Astrocyte (in vitro differentiated cells and primary cell): ENCODE results near the gene ISL2. TPM values are rescaled to one million over a fixed set of nuclear protein-coding genes. Genes with fewer than 3 reads are reported as not detected.

Experiments
- DNase-seq: peaks from one replicate; pipeline ENCODE4 v3.0.0-alpha.2; 2010; ENCODE audit warnings: low read depth
- FAIRE-seq: peaks from 2 replicates; lab custom pipeline; 2011; peaks lifted over from hg19 to GRCh38; lab: Jason Lieb, UNC
- H2AFZ ChIP-seq: 2 replicates; pipeline ENCODE4 v1.6.0; 2012; ENCODE audit warnings: low read depth, low read length, inconsistent platforms
- H3K27ac ChIP-seq: 2 replicates; pipeline ENCODE4 v1.5.1; 2011; ENCODE audit warnings: low read depth, low read length, inconsistent platforms
- H3K27me3 ChIP-seq: 2 replicates; pipeline ENCODE4 v1.6.0; 2011; ENCODE audit warnings: low read length, inconsistent platforms; ENCODE audit not compliant: insufficient read depth
- H3K36me3 ChIP-seq: 2 replicates; pipeline ENCODE4 v1.5.1; 2011; ENCODE audit warnings: low read length, inconsistent platforms; ENCODE audit not compliant: insufficient read depth
- H3K4me1 ChIP-seq: 2 replicates; pipeline ENCODE4 v1.5.1; 2011; ENCODE audit warnings: low read length, inconsistent platforms; ENCODE audit not compliant: insufficient read depth
- H3K4me2 ChIP-seq: 2 replicates; pipeline ENCODE4 v1.6.0; 2012; ENCODE audit warnings: low read length, inconsistent platforms
- H3K4me3 ChIP-seq: 2 replicates; pipeline ENCODE4 v1.5.1; 2011; ENCODE audit warnings: low read depth, mild to moderate bottlenecking, low read length, inconsistent platforms; ENCODE audit not compliant: insufficient read depth
- H3K79me2 ChIP-seq: 2 replicates; pipeline ENCODE4 v1.6.0; 2012; ENCODE audit warnings: mild to moderate bottlenecking, low read length, inconsistent platforms; ENCODE audit not compliant: insufficient read depth
- H3K9ac ChIP-seq: 2 replicates; pipeline ENCODE4 v1.6.0; 2012; ENCODE audit warnings: mild to moderate bottlenecking, low read length, inconsistent platforms
- H3K9me3 ChIP-seq: 2 replicates; pipeline ENCODE4 v1.5.1; 2012; ENCODE audit warnings: low read depth, mild to moderate bottlenecking, low read length, inconsistent platforms; ENCODE audit not compliant: insufficient read depth
- H4K20me1 ChIP-seq: 2 replicates; pipeline ENCODE4 v1.6.0; 2012; ENCODE audit warnings: low read length, inconsistent platforms; ENCODE audit not compliant: insufficient read depth
- H3K27ac Mint-ChIP-seq: one replicate; pipeline ENCODE4 v1.8.0; 2021; ENCODE audit warnings: mild to moderate bottlenecking, mixed read lengths; ENCODE audit not compliant: unreplicated experiment
- H3K27me3 Mint-ChIP-seq: one replicate; pipeline ENCODE4 v1.8.0; 2021; ENCODE audit warnings: low read depth, mixed read lengths; ENCODE audit not compliant: unreplicated experiment
- H3K36me3 Mint-ChIP-seq: one replicate; pipeline ENCODE4 v1.8.0; 2021; ENCODE audit warnings: low read depth, mixed read lengths; ENCODE audit not compliant: unreplicated experiment
- H3K4me1 Mint-ChIP-seq: one replicate; pipeline ENCODE4 v1.8.0; 2021; ENCODE audit warnings: low read depth, mixed read lengths; ENCODE audit not compliant: unreplicated experiment
- H3K4me3 Mint-ChIP-seq: one replicate; pipeline ENCODE4 v1.8.0; 2021; ENCODE audit warnings: mild to moderate bottlenecking, moderate library complexity, mixed read lengths; ENCODE audit not compliant: unreplicated experiment
- H3K9me3 Mint-ChIP-seq: one replicate; pipeline ENCODE4 v1.8.0; 2021; ENCODE audit warnings: mild to moderate bottlenecking, mixed read lengths; ENCODE audit not compliant: unreplicated experiment
- EZH2 ChIP-seq: IDR thresholded peaks from 2 replicates; pipeline ENCODE4 v1.6.1; 2012; ENCODE audit warnings: mild to moderate bottlenecking, low read length, inconsistent platforms; ENCODE audit not compliant: insufficient read depth
- total RNA-seq: library from RNA; stranded (reverse); gene quantifications from 2 replicates; pipeline ENCODE4 v1.2.1, GENCODE V29; 2021
- TF ChIP-seq, protein P1 (sequence below): IDR thresholded peaks from 2 replicates; pipeline ENCODE4 v1.5.1; 2011; ENCODE audit warnings: low read depth, mild to moderate bottlenecking, inconsistent platforms, low read length, moderate library complexity; ENCODE audit not compliant: insufficient read depth

Gene ISL2
- total RNA-seq, 1 donor from 2014 or later: 2.1 TPM

- Histone ChIP-seq H3K27ac (no peak overlapping the region), H3K4me2 (no peak overlapping the region), H3K9ac (no peak overlapping the region), H3K9me3 (no peaks in the 10 kb centered on the region), H3K79me2 (no peaks in the 10 kb centered on the region), H4K20me1 (no peaks in the 10 kb centered on the region), H3K4me3 (no peak overlapping the region), H3K27me3 (no peaks in the 10 kb centered on the region), H3K36me3 (no peaks in the 10 kb centered on the region), H3K4me1 (no peaks in the 10 kb centered on the region), H2AFZ (no peak overlapping the region)
- DNase-seq: no peak
- H3K9me3 Mint-ChIP-seq: no peaks in the 10 kb centered on the region
- no peak overlapping the region for H3K27ac Mint-ChIP-seq
- TF ChIP-seq EZH2: no peak
- TF ChIP-seq, protein P1, sequence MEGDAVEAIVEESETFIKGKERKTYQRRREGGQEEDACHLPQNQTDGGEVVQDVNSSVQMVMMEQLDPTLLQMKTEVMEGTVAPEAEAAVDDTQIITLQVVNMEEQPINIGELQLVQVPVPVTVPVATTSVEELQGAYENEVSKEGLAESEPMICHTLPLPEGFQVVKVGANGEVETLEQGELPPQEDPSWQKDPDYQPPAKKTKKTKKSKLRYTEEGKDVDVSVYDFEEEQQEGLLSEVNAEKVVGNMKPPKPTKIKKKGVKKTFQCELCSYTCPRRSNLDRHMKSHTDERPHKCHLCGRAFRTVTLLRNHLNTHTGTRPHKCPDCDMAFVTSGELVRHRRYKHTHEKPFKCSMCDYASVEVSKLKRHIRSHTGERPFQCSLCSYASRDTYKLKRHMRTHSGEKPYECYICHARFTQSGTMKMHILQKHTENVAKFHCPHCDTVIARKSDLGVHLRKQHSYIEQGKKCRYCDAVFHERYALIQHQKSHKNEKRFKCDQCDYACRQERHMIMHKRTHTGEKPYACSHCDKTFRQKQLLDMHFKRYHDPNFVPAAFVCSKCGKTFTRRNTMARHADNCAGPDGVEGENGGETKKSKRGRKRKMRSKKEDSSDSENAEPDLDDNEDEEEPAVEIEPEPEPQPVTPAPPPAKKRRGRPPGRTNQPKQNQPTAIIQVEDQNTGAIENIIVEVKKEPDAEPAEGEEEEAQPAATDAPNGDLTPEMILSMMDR: no peak
- H3K4me3 Mint-ChIP-seq: no peak overlapping the region
- no peaks in the 10 kb centered on the region for H3K36me3 Mint-ChIP-seq
- no peaks in the 10 kb centered on the region for H3K4me1 Mint-ChIP-seq
- FAIRE-seq: no peak
- H3K27me3 Mint-ChIP-seq: peaks cover 5% of the 10 kb centered on the region
Observed at GRCh38 chr15:76363251-76363650, 26.7 kb downstream of the ISL2 start.

DNA sequence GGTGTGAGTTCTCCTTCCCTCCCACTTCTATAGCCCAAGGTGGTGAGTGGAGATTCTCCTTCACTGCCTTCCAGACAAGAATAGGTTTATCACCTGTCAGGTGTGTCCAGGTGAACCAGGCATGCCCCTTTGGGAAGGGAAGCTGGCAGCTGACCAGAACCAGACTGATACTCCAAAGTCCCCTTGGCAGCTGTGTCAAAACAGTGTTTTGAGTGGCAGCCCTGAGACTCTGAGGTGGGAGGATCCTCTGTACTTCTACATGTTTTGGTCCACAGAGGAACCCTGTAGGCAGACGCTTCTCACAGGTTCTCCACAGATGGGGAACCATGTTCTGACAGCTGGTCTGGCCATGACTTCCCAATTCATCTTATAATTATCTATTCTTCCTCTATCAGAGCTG, 30.1 kb downstream of the ISL2 start:
- TF ChIP-seq, protein P1: no peak
- no peak for TF ChIP-seq EZH2
- H3K4me1 ChIP-seq: no peaks in the 10 kb centered on the region
- H3K27ac Mint-ChIP-seq: no peak overlapping the region
- H3K4me1 Mint-ChIP-seq: no peaks in the 10 kb centered on the region
- no peak for FAIRE-seq
- no peaks in the 10 kb centered on the region for H3K9me3 ChIP-seq
- H4K20me1 ChIP-seq: no peaks in the 10 kb centered on the region
- H3K4me3 Mint-ChIP-seq: no peak overlapping the region
- no peaks in the 10 kb centered on the region for H3K36me3 Mint-ChIP-seq
- peaks cover 8% of the 10 kb centered on the region for H3K27me3 Mint-ChIP-seq
- no peaks in the 10 kb centered on the region for H3K36me3 ChIP-seq
- H2AFZ ChIP-seq: no peak overlapping the region
- H3K79me2 ChIP-seq: no peaks in the 10 kb centered on the region
- no peaks in the 10 kb centered on the region for H3K27me3 ChIP-seq
- DNase-seq: no peak
- H3K27ac ChIP-seq: no peak overlapping the region
- H3K4me3 ChIP-seq: no peak overlapping the region
- H3K4me2 ChIP-seq: no peak overlapping the region
- no peaks in the 10 kb centered on the region for H3K9me3 Mint-ChIP-seq
- H3K9ac ChIP-seq: no peak overlapping the region

GRCh38 chr15:76368122-76368621, 31.6 kb downstream of the ISL2 start:
- Histone ChIP-seq H3K27ac (no peak overlapping the region), H3K27me3 (no peaks in the 10 kb centered on the region), H3K9ac (no peak overlapping the region), H4K20me1 (no peaks in the 10 kb centered on the region), H3K36me3 (no peaks in the 10 kb centered on the region), H3K4me1 (no peaks in the 10 kb centered on the region), H3K79me2 (no peaks in the 10 kb centered on the region), H3K9me3 (no peaks in the 10 kb centered on the region), H3K4me3 (no peak overlapping the region), H3K4me2 (no peak overlapping the region), H2AFZ (no peak overlapping the region)
- Mint-ChIP-seq H3K9me3 (peaks cover 3% of the 10 kb centered on the region), H3K4me1 (no peaks in the 10 kb centered on the region), H3K4me3 (no peak overlapping the region), H3K36me3 (peaks cover 4% of the 10 kb centered on the region), H3K27ac (no peak overlapping the region), H3K27me3 (peaks cover 8% of the 10 kb centered on the region)
- FAIRE-seq (no peak), DNase-seq (peak; percentile 26)
- TF ChIP-seq EZH2: no peak
- TF ChIP-seq, protein P1: no peak
